Neural cell (in vitro differentiated cells): ENCODE results near the gene ESYT2.

Experiments used
- CTCF ChIP-seq: fragments of 450-650 bp; IDR thresholded peaks from 2 replicates; pipeline ENCODE4 v1.5.1; 2014; ENCODE audit warnings: antibody characterized with exemption, mild to moderate bottlenecking, moderate library complexity; ENCODE audit not compliant: poor library complexity, severe bottlenecking
- EP300 ChIP-seq: fragments of 450-650 bp; conservative IDR thresholded peaks from 2 replicates; pipeline ENCODE4 v1.6.1; 2014; ENCODE audit warnings: antibody characterized with exemption, mild to moderate bottlenecking, moderate library complexity; ENCODE audit not compliant: poor library complexity, severe bottlenecking
- EZH2 ChIP-seq: fragments of 200-600, 300-800 bp; shearing (Covaris generic), sonication (generic); IDR thresholded peaks from 2 replicates; pipeline ENCODE4 v1.6.1; 2014; ENCODE audit warnings: antibody characterized with exemption, low read length, borderline replicate concordance, mild to moderate bottlenecking; ENCODE audit not compliant: insufficient read depth, poor library complexity, severe bottlenecking
- RAD21 ChIP-seq: fragments of 450-650 bp; conservative IDR thresholded peaks from 2 replicates; pipeline ENCODE4 v1.6.1; 2014; ENCODE audit warnings: antibody characterized with exemption, mild to moderate bottlenecking, moderate library complexity
- SMC3 ChIP-seq: fragments of 450-650 bp; conservative IDR thresholded peaks from 2 replicates; pipeline ENCODE4 v1.6.1; 2014; ENCODE audit warnings: antibody characterized with exemption, mild to moderate bottlenecking, moderate library complexity; ENCODE audit not compliant: poor library complexity

- no peak for TF ChIP-seq SMC3
- TF ChIP-seq EZH2, result no peak
- TF ChIP-seq CTCF, result no peak
- TF ChIP-seq EP300, result no peak
- no peak for TF ChIP-seq RAD21
Observed at GRCh38 chr7:158758586-158759244, 70.6 kb downstream of the ESYT2 start.
